Measurements from ENCODE around the gene GIT2. TPM values are rescaled to one million over a fixed set of nuclear protein-coding genes. Genes with fewer than 3 reads are reported as not detected.
"Not testable (repeated sequence)": the region's sequence is repeated elsewhere in the genome, so short reads cannot be mapped to it uniquely, and the experiment has no call there.

Gene GIT2
- total RNA-seq, 1 donor = 43.4 TPM

GRCh38 chr12:109988274-109988673 lies 7.9 kb downstream of the GIT2 start:
- no peak overlapping the region for H3K4me3 ChIP-seq (ENCODE audit: insufficient read depth, low read length)
- peaks cover 49% of the 10 kb centered on the region for H3K79me2 ChIP-seq (ENCODE audit: insufficient read depth, low read length)

GRCh38 chr12:109987615-109988014 lies 8.6 kb downstream of the GIT2 start:
- peak; percentile 92 for DNase-seq (ENCODE audit: insufficient read length, low spot score, missing footprints)

More at GRCh38 chr12:109988274-109988673, 7.9 kb downstream of the GIT2 start:
- Histone ChIP-seq H4K20me1 (ENCODE audit: insufficient read depth, low read length) (peaks cover 7% of the 10 kb centered on the region), H3K4me2 (ENCODE audit: insufficient read depth, low read length) (no peak overlapping the region), H3K36me3 (ENCODE audit: insufficient read depth, low read length) (peaks cover 44% of the 10 kb centered on the region), H3K4me1 (ENCODE audit: insufficient read depth, low read length) (peaks cover 3% of the 10 kb centered on the region), H3K27ac (ENCODE audit: low read depth, low read length) (peak overlapping the region; percentile 64), H3K27me3 (ENCODE audit: insufficient read depth, low read length) (no peaks in the 10 kb centered on the region), H2AFZ (ENCODE audit: low read length) (no peak overlapping the region), H3K9me3 (ENCODE audit: low read depth, low read length) (no peaks in the 10 kb centered on the region)
- no peak for DNase-seq (ENCODE audit: insufficient read length, low spot score, missing footprints)
- no peak for TF ChIP-seq CTCF (IDR thresholded peaks at IDR 0.05; ENCODE audit: extremely low read depth, low read depth, low read length)

GRCh38 chr12:109986236-109986635 lies 9.9 kb downstream of the GIT2 start:
- Histone ChIP-seq H3K36me3 (ENCODE audit: insufficient read depth, low read length) (peaks cover 54% of the 10 kb centered on the region), H3K4me1 (ENCODE audit: insufficient read depth, low read length) (peaks cover 13% of the 10 kb centered on the region), H3K79me2 (ENCODE audit: insufficient read depth, low read length) (peaks cover 30% of the 10 kb centered on the region)
- H3K9me3 ChIP-seq (ENCODE audit: low read depth, low read length); H3K4me2 ChIP-seq (ENCODE audit: insufficient read depth, low read length); DNase-seq (ENCODE audit: insufficient read length, low spot score, missing footprints); H2AFZ ChIP-seq (ENCODE audit: low read length); H3K27ac ChIP-seq (ENCODE audit: low read depth, low read length); H3K27me3 ChIP-seq (ENCODE audit: insufficient read depth, low read length); H3K4me3 ChIP-seq (ENCODE audit: insufficient read depth, low read length); H4K20me1 ChIP-seq (ENCODE audit: insufficient read depth, low read length): not testable (repeated sequence)

More at GRCh38 chr12:109987615-109988014, 8.6 kb downstream of the GIT2 start:
- peaks cover 50% of the 10 kb centered on the region for H3K36me3 ChIP-seq (ENCODE audit: insufficient read depth, low read length)
- H3K4me1 ChIP-seq (ENCODE audit: insufficient read depth, low read length) = peaks cover 4% of the 10 kb centered on the region
- no peak for TF ChIP-seq CTCF (IDR thresholded peaks at IDR 0.05; ENCODE audit: extremely low read depth, low read depth, low read length)
- H2AFZ ChIP-seq (ENCODE audit: low read length) = no peak overlapping the region
- peaks cover 4% of the 10 kb centered on the region for H4K20me1 ChIP-seq (ENCODE audit: insufficient read depth, low read length)
- H3K4me3 ChIP-seq (ENCODE audit: insufficient read depth, low read length) = no peak overlapping the region
- H3K79me2 ChIP-seq (ENCODE audit: insufficient read depth, low read length) = peaks cover 43% of the 10 kb centered on the region
- H3K27me3 ChIP-seq (ENCODE audit: insufficient read depth, low read length) = no peaks in the 10 kb centered on the region
- H3K27ac ChIP-seq (ENCODE audit: low read depth, low read length) = peak overlapping the region; percentile 64
- H3K9me3 ChIP-seq (ENCODE audit: low read depth, low read length) = no peaks in the 10 kb centered on the region
- H3K4me2 ChIP-seq (ENCODE audit: insufficient read depth, low read length) = no peak overlapping the region

GRCh38 chr12:109983432-109984142 lies 12.6 kb downstream of the GIT2 start:
- Histone ChIP-seq H4K20me1 (ENCODE audit: insufficient read depth, low read length) (no peaks in the 10 kb centered on the region), H3K27ac (ENCODE audit: low read depth, low read length) (peak overlapping the region; percentile 81), H3K4me2 (ENCODE audit: insufficient read depth, low read length) (no peak overlapping the region), H3K4me1 (ENCODE audit: insufficient read depth, low read length) (peaks cover 13% of the 10 kb centered on the region), H3K36me3 (ENCODE audit: insufficient read depth, low read length) (peaks cover 56% of the 10 kb centered on the region), H3K4me3 (ENCODE audit: insufficient read depth, low read length) (no peak overlapping the region), H3K79me2 (ENCODE audit: insufficient read depth, low read length) (peaks cover 10% of the 10 kb centered on the region), H2AFZ (ENCODE audit: low read length) (no peak overlapping the region), H3K9me3 (ENCODE audit: low read depth, low read length) (no peaks in the 10 kb centered on the region), H3K27me3 (ENCODE audit: insufficient read depth, low read length) (no peaks in the 10 kb centered on the region)
- TF ChIP-seq CTCF (IDR thresholded peaks at IDR 0.05; ENCODE audit: extremely low read depth, low read depth, low read length) = no peak
- DNase-seq (ENCODE audit: insufficient read length, low spot score, missing footprints) = peak; percentile 39

Measured in osteoblast (primary cell).